Right cardiac atrium (tissue), 5 donors: ENCODE data around the gene TACR2. TPM values are rescaled to one million over a fixed set of nuclear protein-coding genes. Genes with fewer than 3 reads are reported as not detected.

Source experiments
- ATAC-seq, 2 donors: fragments of 200-7000 bp; cut with Tn5 transposase; one replicate each; pipeline versions ENCODE4 v1.8.0 to v1.9.1; 2020; ENCODE audit warnings: moderate library complexity in 2 of 2, mild to moderate bottlenecking in 1 of 2
- DNase-seq, 3 donors: peaks; one replicate each; pipeline ENCODE4 v3.0.0-alpha.2; 2020
- H3K27ac ChIP-seq: one replicate; pipeline ENCODE4 v1.5.1; 2013; ENCODE audit warnings: mild to moderate bottlenecking, low read length, control low read depth, moderate library complexity
- H3K27me3 ChIP-seq: one replicate; pipeline ENCODE4 v1.6.1; 2013; ENCODE audit not compliant: control insufficient read depth, insufficient read depth
- H3K4me1 ChIP-seq: one replicate; pipeline ENCODE4 v1.6.1; 2013; ENCODE audit warnings: low read length; ENCODE audit not compliant: control insufficient read depth, insufficient read depth
- H3K4me3 ChIP-seq: one replicate; pipeline ENCODE4 v1.5.1; 2013; ENCODE audit warnings: low read length, control low read depth
- H3K9me3 ChIP-seq: one replicate; pipeline ENCODE4 v1.6.1; 2013; ENCODE audit warnings: low read length; ENCODE audit not compliant: control insufficient read depth
- WGBS: extraction: QIAGEN DNeasy Blood & Tissue Kit; methylation state at CpG from one replicate; pipeline ENCODE4 v1.1.7; 2013; 5-methylcytosine and 5-hydroxymethylcytosine counted together
- intact Hi-C, 4 donors: fragments of 100-400 bp; cut with DNase I; formaldehyde crosslinking; loops; one replicate each; pipeline versions ENCODE4 v1.11.0 to v1.14.0; 2022 to 2023
- polyA plus RNA-seq: library from polyadenylated mRNA; stranded (reverse); fragments of 200-250 nt; gene quantifications from one replicate; pipeline ENCODE4 v1.2.3, GENCODE V29; 2013
- total RNA-seq, 4 donors: library from RNA; stranded (reverse); fragmentation: NEBNext Ultra II Directional; extraction: Animal tissue kit (Norgen Biotek cat#: 25700); gene quantifications; one replicate each; pipeline ENCODE4 v1.2.1, GENCODE V29; 2021
- donor health status: healthy with polysubstance abuse.
- donor health status: DM: no; HTN: yes; CAD: no.
- donor health status: DM: no; HTN: no; CAD: no.
- donor health status: DM: no; HTN: yes; CAD: no; lungs with severe emphysema.
- donor health status: DM: yes; HTN: yes; CAD: no.

Gene TACR2
- total and polyA plus RNA-seq, 5 donors: 0.26 to 0.53 (median 0.28) TPM

DNA sequence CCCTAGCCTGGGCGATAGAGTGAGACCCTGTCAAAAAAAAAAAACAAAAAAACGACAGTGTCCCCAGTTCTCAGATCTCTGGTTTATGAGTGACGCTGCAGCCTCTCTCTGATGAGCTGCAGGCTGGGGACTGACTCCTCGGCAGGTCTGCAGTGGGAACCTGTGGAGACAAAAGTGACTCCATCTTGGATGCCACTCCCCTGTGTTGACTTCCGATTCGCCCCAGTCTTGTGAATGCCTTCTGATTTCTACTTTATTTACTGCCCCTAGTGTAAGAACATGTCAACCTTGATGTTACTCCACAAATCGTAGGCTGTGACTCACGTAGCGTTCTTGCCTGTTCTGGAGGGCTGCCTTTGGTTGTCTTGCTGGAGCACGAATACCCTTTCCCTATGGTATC lies 6.2 kb downstream of the TACR2 start:
- WGBS: 76% methylated on average over 10 of the region's 10 CpGs
- ATAC-seq: no peak

DNA sequence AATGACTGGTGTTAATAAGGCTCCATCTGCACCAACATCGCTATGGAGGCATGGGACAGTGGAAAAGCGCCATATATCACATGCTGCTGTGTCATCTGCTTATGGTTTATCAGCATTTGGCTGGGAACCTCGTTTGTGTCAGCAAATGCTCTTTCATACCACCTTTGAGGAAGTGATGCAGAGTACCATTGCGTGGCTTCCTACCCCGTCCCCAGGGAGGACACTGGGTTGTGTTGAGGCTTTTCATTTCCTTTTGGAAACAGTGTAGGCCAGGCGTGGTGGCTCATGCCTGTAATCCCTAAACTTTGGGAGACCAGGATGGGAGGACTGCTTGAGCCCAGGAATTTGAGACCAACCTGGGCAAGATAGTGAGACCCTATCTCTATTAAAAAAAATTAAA lies 6.8 kb downstream of the TACR2 start:
- ATAC-seq (no peak), DNase-seq (peak in 2 of 3 donors; percentile 55 to 67)
- no peaks in the 10 kb centered on the region for H3K9me3 ChIP-seq
- H3K27me3 ChIP-seq: no peaks in the 10 kb centered on the region
- WGBS: 44% methylated on average over 6 of the region's 6 CpGs
- intact Hi-C loops: loop anchor here in 3 of 4 donors (5.0 to 10.0 kb wide), 3 partner anchors 97 to 225 kb away; partner anchors contain the start of gene FAM241B (in 1 of the 3)
- no peak overlapping the region for H3K4me3 ChIP-seq
- H3K27ac ChIP-seq: peak overlapping the region; percentile 8
- H3K4me1 ChIP-seq: peaks cover 10% of the 10 kb centered on the region

More for the DNA sequence above, 6.2 kb downstream of the TACR2 start:
- Histone ChIP-seq H3K4me1 (peaks cover 10% of the 10 kb centered on the region), H3K9me3 (no peaks in the 10 kb centered on the region), H3K27ac (no peak overlapping the region), H3K4me3 (no peak overlapping the region), H3K27me3 (no peaks in the 10 kb centered on the region)
- intact Hi-C loops: loop anchor here in 2 of 4 donors (5.0 to 10.0 kb wide), 2 partner anchors 97 to 224 kb away; partner anchors contain the start of gene FAM241B (in 1 of the 2)
- no peak for DNase-seq

DNA sequence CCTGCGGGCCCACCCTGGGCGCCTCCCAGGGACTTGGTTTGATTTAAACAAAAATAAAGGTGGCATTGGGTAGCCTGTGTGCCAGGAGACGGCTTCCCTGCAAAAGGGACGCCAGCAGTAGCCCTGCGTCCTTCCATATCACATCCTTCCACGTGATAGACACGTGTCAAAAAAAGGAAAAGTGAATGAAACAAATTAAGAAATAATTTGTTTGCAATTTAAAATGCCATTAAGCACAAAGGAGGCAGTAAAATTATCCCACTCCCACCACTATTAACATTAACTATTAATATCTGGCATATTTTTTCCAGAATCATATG lies 7.6 kb downstream of the TACR2 start:
- H3K9me3 ChIP-seq: no peaks in the 10 kb centered on the region
- peak overlapping the region; percentile 26 for H3K4me3 ChIP-seq
- no peak for ATAC-seq
- no peaks in the 10 kb centered on the region for H3K27me3 ChIP-seq
- intact Hi-C loops: loop anchor here in 1 of 4 donors (5.0 kb wide), 1 partner anchor 172 kb away; no protein-coding TSS in a partner anchor
- WGBS: 4% methylated on average over 7 of the region's 7 CpGs
- peaks cover 10% of the 10 kb centered on the region for H3K4me1 ChIP-seq
- H3K27ac ChIP-seq: peak overlapping the region; percentile 90
- DNase-seq: no peak

DNA sequence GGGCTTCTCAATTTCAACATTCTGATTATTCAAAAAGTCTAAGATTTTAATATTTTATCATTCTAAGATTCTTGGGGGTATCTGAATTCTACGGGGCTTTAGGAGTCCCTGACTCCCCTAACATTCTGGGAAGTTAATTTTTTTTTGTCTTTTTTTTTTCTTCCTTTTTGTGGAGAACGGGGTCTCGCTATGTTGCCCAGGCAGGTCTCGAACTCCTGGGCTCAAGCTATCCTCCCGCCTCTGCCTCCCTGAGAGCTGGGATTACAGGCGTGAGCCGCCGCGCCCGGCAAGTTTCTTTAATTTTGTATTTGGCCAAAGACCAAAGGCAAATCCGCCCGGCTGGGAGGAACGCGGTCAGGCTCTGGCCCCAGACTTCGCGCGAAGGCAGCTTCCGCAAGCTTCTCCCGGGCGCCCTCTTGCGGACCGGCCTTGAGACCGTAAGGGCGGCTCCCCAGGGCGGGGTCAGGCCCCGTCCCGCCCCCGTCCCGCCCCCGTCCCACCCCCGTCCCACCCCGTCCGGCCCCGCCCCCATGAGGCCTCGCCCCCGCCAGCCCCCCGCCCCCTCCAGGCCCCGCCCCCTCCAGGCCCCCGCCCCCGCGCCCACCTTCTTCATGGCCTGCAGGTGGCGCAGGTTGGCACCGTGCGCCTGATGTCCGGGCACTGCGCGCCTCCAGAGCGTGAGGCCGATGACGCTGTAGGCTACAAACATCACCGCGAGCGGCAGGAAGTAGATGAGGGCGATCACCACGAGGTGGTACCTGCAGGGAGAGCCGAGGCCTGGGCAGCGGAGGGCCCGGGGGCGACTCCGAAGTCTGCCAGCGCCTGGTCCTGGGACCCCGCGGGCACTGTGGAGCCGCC lies 8.2 kb downstream of the TACR2 start:
- intact Hi-C loops: loop anchor here in 1 of 4 donors (5.0 kb wide), 1 partner anchor 171 kb away; no protein-coding TSS in a partner anchor
- H3K4me3 ChIP-seq: peak overlapping the region; percentile 26
- peak; percentile 97 to 98 (median 98) for DNase-seq
- H3K9me3 ChIP-seq: no peaks in the 10 kb centered on the region
- peak overlapping the region; percentile 90 for H3K27ac ChIP-seq
- no peaks in the 10 kb centered on the region for H3K27me3 ChIP-seq
- 3% methylated on average over 57 of the region's 64 CpGs for WGBS
- peak; percentile 83 to 87 for ATAC-seq
- peaks cover 10% of the 10 kb centered on the region for H3K4me1 ChIP-seq

DNA sequence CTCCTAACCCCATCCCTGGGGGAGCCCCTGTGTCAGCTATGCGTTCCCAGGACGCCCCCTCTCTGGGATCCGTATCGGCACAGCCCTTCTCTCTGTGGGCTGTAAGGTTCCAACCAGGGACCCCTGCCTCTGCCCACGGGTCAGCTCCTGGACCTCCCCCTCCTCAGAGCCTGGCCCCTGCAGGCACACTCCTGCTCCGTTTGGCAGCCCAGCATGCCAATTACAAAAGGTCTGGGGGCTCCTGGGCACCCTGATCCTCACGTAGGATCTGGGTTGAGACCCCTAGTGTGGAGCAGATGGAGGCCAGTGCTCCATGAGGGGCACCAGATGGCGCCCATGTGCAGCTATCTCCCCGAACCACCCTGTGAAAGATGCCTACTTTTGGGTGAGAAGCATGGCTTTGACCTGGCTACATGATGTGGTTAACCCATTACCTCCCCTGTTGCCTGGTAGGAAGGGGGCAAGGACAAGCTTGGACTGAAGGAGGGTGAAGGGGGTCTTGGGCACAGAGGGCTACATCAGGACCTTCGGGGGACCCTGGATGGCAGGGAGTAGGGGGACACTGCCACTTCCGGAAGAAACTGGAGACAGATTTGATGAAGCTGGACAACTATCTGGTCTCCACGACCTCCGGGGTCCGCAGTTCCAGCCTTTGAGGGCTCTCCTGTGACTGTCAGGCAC lies 9.0 kb downstream of the TACR2 start:
- DNase-seq: peak in 2 of 3 donors; percentile 62 to 70
- H3K27me3 ChIP-seq: no peaks in the 10 kb centered on the region
- intact Hi-C loops: loop anchor here in 1 of 4 donors (5.0 kb wide), 1 partner anchor 170 kb away; no protein-coding TSS in a partner anchor
- 49% methylated on average over 14 of the region's 14 CpGs for WGBS
- no peak overlapping the region for H3K4me3 ChIP-seq
- ATAC-seq: peak in 1 of 2 donors; percentile 1
- H3K27ac ChIP-seq: peak overlapping the region; percentile 57
- peaks cover 10% of the 10 kb centered on the region for H3K4me1 ChIP-seq
- no peaks in the 10 kb centered on the region for H3K9me3 ChIP-seq

DNA sequence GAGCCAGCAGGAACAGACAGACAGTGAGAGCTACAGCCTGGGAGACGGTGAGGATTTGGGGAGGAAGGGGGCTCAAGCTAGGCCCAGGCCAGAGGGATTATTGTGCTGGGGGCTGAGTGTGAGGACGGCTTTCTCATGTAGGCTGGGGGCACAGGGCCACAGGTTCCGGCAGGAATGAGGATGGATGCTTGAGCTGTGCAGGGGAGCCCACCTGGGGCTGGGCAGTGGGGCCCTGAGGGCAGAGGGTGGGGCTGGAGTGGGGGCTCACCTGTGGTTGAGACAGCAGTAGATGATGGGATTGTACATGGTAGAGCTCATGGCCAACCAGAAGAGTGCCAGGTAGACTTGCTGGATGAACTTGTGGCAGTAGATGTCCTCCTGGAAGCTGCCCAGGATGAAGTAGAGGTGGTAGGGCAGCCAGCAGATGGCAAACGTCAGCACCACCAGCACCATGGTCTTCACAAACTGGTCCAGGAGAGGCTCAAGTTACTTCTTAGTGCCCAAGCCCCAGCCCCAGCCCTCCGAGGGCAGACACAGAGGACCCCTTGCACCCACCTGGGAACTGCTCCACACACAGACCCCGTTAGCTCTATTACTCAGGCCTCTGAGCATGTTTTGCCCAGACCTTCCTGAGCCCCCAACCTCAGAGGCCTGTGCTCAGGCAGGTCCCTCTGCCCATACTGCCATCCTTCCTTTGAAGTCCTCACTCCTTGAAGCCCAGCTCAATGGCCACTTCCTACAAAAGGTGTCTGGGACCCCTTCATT lies 9.7 kb downstream of the TACR2 start:
- no peaks in the 10 kb centered on the region for H3K27me3 ChIP-seq
- intact Hi-C loops: loop anchor here in 1 of 4 donors (5.0 kb wide), 1 partner anchor 170 kb away; no protein-coding TSS in a partner anchor
- WGBS: 49% methylated on average over 6 of the region's 6 CpGs
- H3K27ac ChIP-seq: peak overlapping the region; percentile 70
- H3K4me3 ChIP-seq: peak overlapping the region; percentile 0
- DNase-seq (peak in 2 of 3 donors; percentile 65 to 66), ATAC-seq (peak; percentile 0 to 3)
- H3K9me3 ChIP-seq: no peaks in the 10 kb centered on the region
- peaks cover 10% of the 10 kb centered on the region for H3K4me1 ChIP-seq

DNA sequence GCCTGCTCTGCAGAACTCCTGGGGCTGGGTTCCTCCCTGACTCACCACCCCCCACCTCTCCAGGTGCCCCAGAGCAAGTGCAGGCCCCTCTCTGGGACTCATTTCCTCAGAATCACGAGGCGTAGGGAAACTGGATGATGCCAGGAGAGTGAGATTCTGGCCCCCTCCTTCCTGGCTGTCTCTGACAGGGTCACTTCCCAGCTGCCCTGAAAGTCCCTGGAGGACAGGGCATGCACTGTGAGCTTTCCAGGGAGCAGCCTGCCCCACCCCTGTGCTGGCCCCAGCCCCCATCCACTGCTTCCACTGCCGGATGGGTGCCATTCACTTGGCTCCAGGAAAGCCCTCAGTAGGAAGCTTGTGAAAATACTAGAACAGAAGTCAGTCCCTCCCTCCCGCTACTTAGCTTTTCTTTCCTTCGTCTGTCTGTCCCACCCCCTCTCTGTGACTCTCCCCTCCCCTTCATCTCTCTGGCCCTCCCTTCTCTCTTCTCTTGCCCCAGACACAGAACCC lies 10.4 kb downstream of the TACR2 start:
- Histone ChIP-seq H3K4me1 (peaks cover 10% of the 10 kb centered on the region), H3K27me3 (no peaks in the 10 kb centered on the region), H3K9me3 (no peaks in the 10 kb centered on the region), H3K4me3 (peak overlapping the region; percentile 0), H3K27ac (peak overlapping the region; percentile 83)
- ATAC-seq (peak; percentile 57 to 63), DNase-seq (peak; percentile 78 to 93 (median 89))
- WGBS: 18% methylated on average over 5 of the region's 5 CpGs
- intact Hi-C loops: loop anchor here in 1 of 4 donors (5.0 kb wide), 1 partner anchor 169 kb away; no protein-coding TSS in a partner anchor

DNA sequence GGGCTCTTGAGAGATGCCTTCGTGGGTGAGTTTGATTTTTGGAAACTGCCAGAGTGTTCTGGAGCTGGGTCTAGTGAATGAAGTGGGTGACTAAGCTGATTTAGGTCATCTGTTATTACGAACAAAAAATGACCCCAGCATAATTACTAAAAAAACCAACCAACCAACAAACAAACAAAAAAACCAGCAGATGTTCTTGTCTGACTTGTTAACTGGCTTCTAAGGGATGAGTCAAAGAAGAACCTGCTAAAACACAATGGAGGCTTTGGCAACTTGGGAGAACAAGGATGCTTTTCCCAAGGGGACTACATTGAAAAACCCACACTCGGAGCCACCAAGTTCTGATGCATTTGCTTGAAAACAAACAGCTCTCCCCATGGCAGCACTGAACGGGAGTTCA lies 11.5 kb downstream of the TACR2 start:
- intact Hi-C loops: loop anchor here in 1 of 4 donors (5.0 kb wide), 1 partner anchor 168 kb away; no protein-coding TSS in a partner anchor
- Histone ChIP-seq H3K27me3 (no peaks in the 10 kb centered on the region), H3K9me3 (no peaks in the 10 kb centered on the region), H3K4me3 (no peak overlapping the region), H3K4me1 (peaks cover 10% of the 10 kb centered on the region), H3K27ac (peak overlapping the region; percentile 83)
- DNase-seq (no peak), ATAC-seq (no peak)
- WGBS: 45% methylated on average over 4 of the region's 4 CpGs

DNA sequence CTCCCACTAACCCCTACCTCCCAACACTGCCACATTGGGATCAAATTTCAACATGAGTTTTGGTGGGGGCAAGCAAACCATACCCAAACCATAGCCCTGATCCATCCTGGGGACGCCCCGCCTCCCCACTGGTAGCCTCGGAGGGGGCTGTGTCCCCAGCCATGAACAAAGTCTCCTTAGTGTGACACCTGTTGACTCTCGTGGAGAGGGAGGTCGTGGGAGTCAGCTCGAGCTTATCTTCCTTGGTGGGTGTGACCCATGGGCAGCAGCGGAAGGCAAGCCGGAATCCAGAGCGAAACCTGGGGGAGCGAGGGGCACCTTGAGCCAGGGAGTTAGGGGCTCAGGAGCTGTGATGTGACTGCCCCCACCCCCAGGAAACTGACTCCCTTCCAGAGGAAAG lies 11.9 kb downstream of the TACR2 start:
- Histone ChIP-seq H3K4me3 (no peak overlapping the region), H3K4me1 (peaks cover 10% of the 10 kb centered on the region), H3K9me3 (no peaks in the 10 kb centered on the region), H3K27me3 (no peaks in the 10 kb centered on the region), H3K27ac (no peak overlapping the region)
- intact Hi-C loops: loop anchor here in 1 of 4 donors (5.0 kb wide), 1 partner anchor 167 kb away; no protein-coding TSS in a partner anchor
- DNase-seq (peak in 1 of 3 donors; percentile 60), ATAC-seq (no peak)
- WGBS: 78% methylated on average over 10 of the region's 10 CpGs

DNA sequence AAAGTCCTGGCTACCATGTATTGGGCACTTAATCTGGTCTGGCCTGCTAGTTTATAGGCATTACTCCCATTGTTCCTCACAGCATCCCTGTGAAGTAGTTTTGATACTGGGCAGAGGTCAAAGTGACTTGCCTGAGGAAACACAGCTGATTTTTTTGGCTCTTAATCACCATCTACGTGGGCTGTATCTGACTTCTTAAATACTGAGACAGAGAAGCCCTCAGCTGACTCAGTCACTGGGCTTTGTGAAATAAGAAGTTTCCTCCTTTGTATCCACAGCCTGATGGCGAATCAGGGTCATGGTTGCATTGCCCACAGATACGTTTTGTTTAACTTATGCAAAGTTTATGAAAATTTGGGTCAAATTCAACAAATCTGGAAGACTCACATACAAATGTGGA lies 13.2 kb downstream of the TACR2 start:
- Histone ChIP-seq H3K4me3 (no peak overlapping the region), H3K27me3 (no peaks in the 10 kb centered on the region), H3K9me3 (no peaks in the 10 kb centered on the region), H3K27ac (no peak overlapping the region), H3K4me1 (peaks cover 10% of the 10 kb centered on the region)
- 47% methylated on average over 3 of the region's 3 CpGs for WGBS
- intact Hi-C loops: no loop called here
- DNase-seq (no peak), ATAC-seq (peak in 1 of 2 donors; percentile 7)
